Frontal cortex (tissue), 4 donors: Measurements from ENCODE around the gene AKAP7. TPM values are rescaled to one million over a fixed set of nuclear protein-coding genes. Genes with fewer than 3 reads are reported as not detected.
"Not testable (repeated sequence)": the region's sequence is repeated elsewhere in the genome, so short reads cannot be mapped to it uniquely, and the experiment has no call there.

Experiments used
- DNase-seq, 2 donors: peaks; one replicate each; pipeline ENCODE4 v3.0.0; 2012; ENCODE audit warnings: low spot score in 2 of 2
- FAIRE-seq: peaks from 2 replicates; lab custom pipeline; 2012; peaks lifted over from hg19 to GRCh38; lab: Jason Lieb, UNC
- total RNA-seq: library from RNA; depleted of rRNA; stranded (reverse); fragments of >200 nt; gene quantifications from one replicate; pipeline ENCODE4 v1.2.3, GENCODE V29; 2014
- donor health status: control.
- donor health status: control.
- donor health status: control.

Gene AKAP7
- total RNA-seq, 1 donor from 2014 or later, result 205 TPM

GRCh38 chr6:131231103-131231502 is 95.8 kb downstream of the AKAP7 start:
- DNase-seq (no peak), FAIRE-seq (no peak)

GRCh38 chr6:131231891-131232290 is 96.6 kb downstream of the AKAP7 start:
- no peak for FAIRE-seq
- no peak for DNase-seq

GRCh38 chr6:131244942-131245341 is 109.7 kb downstream of the AKAP7 start:
- FAIRE-seq (no peak), DNase-seq (no peak)

GRCh38 chr6:131250122-131250521 is 114.9 kb downstream of the AKAP7 start:
- no peak for FAIRE-seq
- peak; percentile 2 to 20 for DNase-seq

GRCh38 chr6:131250936-131251335 is 115.7 kb downstream of the AKAP7 start:
- DNase-seq (no peak), FAIRE-seq (no peak)

- DNase-seq (no peak), FAIRE-seq (no peak)
Measured at GRCh38 chr6:131251590-131252199, 116.4 kb downstream of the AKAP7 start.

- DNase-seq (no peak), FAIRE-seq (no peak)
Measured at GRCh38 chr6:131255434-131255833, 120.2 kb downstream of the AKAP7 start.

GRCh38 chr6:131255911-131256310 is 120.6 kb downstream of the AKAP7 start:
- FAIRE-seq (no peak), DNase-seq (no peak)

GRCh38 chr6:131257104-131257503 is 121.8 kb downstream of the AKAP7 start:
- FAIRE-seq (no peak), DNase-seq (no peak)

GRCh38 chr6:131258010-131258652 is 122.9 kb downstream of the AKAP7 start:
- no peak for FAIRE-seq
- DNase-seq, result no peak

- FAIRE-seq (no peak), DNase-seq (no peak)
Measured at GRCh38 chr6:131258816-131259476, 123.7 kb downstream of the AKAP7 start.

GRCh38 chr6:131260960-131261359 is 125.7 kb downstream of the AKAP7 start:
- DNase-seq, FAIRE-seq: not testable (repeated sequence)

- FAIRE-seq (no peak), DNase-seq (no peak)
Measured at GRCh38 chr6:131262060-131262459, 126.8 kb downstream of the AKAP7 start.

GRCh38 chr6:131265939-131266338 is 130.7 kb downstream of the AKAP7 start:
- no peak for DNase-seq
- FAIRE-seq, result no peak

GRCh38 chr6:131268303-131268702 is 133.0 kb downstream of the AKAP7 start:
- DNase-seq (no peak), FAIRE-seq (no peak)

- no peak for DNase-seq
- no peak for FAIRE-seq
Measured at GRCh38 chr6:131269565-131270391, 134.5 kb downstream of the AKAP7 start.

GRCh38 chr6:131270534-131270933 is 135.3 kb downstream of the AKAP7 start:
- DNase-seq (no peak), FAIRE-seq (no peak)

- FAIRE-seq (no peak), DNase-seq (no peak)
Measured at GRCh38 chr6:131275273-131275672, 140.0 kb downstream of the AKAP7 start.

GRCh38 chr6:131277591-131277990 is 142.3 kb downstream of the AKAP7 start:
- FAIRE-seq (no peak), DNase-seq (no peak)

GRCh38 chr6:131281471-131282270 is 146.4 kb downstream of the AKAP7 start:
- DNase-seq, result no peak

More at GRCh38 chr6:131281471-131282270, 146.4 kb downstream of the AKAP7 start:
- no peak for FAIRE-seq
